Stimulated activated CD8-positive, alpha-beta memory T cell treated with anti-CD3 and anti-CD28 coated beads, Interleukin-7, amount 100 ng/mL, for 48 hours (primary cell): Measurements from ENCODE around the gene DSCAM.
"Not testable (repeated sequence)": the region's sequence is repeated elsewhere in the genome, so short reads cannot be mapped to it uniquely, and the experiment has no call there.

Source experiments
- DNase-seq, 2 donors: peaks; one replicate each; pipeline ENCODE4 v3.0.0-alpha.2; 2020; ENCODE audit warnings: low read depth in 1 of 2; ENCODE audit errors: extremely low read depth in 1 of 2

DSCAM gene

DNA sequence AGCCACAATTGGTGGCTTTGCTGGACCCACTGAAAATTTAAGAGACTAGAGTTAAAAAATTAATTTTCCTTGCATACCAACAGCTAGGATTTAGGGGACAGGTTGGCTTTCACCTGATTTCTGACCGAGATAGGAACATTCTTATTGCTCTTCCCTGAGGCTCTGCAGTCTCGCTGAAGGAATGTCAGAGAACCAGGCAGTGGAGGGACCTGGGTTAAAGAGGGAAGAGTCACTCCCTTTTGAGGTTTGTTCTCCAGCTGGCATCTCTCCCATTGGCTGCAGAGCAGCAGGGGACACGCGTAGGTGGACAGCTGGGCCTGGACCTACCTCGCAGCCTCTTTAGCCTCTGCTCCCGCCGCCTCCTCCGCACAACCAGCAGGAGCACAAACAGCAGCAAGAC, 772.2 kb downstream of the DSCAM start:
- no peak for DNase-seq

DNA sequence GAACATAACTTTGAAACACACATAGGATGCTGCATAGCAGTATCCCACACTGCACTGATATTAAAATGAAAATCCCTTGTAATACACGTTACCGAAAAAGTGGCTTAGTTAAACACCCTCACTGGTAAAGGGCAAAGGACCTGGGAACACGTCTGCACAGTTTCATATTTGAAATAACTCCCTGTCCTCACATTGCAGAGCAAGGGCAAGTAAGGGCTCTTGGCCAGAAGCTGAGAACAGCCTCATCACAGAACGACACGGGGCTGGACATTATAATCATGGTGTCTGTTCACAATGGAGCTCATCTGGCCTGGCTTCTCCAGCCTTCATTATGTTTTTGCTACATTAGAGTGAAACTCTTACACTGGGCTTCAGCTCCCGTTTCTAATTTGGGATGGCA, 772.8 kb downstream of the DSCAM start:
- DNase-seq = no peak

DNA sequence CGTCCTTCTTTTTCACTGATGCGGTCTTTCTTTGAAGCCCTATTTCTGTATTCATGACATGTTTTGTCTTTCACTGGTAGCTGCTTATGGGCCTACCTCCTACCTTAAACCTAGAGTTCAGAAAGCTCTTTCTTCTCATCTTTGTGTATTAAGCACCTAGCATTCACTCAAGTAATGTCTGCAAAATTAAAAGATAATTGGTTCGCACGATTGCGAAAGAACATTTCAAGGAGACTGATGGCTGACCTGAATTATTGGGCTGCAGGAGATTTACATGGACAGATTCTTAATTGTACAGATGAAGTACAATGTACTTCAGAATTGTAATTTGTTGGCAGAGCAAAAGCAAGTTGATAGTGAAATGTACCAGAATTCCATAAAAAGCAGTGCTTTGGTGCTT, 773.3 kb downstream of the DSCAM start:
- DNase-seq = no peak

DNA sequence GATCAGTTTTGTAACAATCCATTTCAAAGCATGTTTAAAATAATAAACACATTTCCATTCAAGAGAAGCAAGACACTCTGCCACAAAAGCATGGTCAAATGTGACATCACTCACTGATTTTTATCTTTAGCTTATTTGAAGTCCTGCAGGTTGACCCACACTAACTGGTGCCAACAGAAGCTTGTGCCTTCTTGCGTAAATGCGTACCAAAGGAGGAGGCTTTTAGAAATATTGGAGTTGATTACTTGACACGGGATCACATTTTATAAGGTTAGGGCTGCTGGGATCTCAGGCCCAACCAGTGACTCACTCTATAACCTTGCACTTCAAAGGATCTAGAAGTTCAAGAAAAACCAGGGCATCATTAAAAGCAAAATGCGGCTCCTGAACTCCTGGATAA, 776.1 kb downstream of the DSCAM start:
- no peak for DNase-seq

DNA sequence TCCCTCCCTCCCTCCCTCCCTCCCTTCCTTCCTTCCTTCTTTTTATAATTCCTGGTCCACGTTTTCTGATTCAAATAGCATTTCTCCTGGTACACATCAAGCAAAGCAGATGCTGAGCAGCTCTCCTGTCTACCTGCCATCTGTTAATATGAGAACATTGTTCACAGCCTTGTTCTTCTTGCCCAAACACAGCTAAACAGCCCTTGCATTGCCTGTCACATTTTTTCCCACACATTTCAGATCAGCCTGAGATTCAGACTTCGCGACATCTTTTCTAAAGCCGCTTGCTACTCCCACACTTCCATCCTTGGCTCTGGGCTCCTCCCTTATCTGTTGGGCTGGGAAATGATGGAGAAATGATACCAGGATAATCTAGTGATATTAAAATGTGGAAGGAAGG, 779.2 kb downstream of the DSCAM start:
- no peak for DNase-seq

DNA sequence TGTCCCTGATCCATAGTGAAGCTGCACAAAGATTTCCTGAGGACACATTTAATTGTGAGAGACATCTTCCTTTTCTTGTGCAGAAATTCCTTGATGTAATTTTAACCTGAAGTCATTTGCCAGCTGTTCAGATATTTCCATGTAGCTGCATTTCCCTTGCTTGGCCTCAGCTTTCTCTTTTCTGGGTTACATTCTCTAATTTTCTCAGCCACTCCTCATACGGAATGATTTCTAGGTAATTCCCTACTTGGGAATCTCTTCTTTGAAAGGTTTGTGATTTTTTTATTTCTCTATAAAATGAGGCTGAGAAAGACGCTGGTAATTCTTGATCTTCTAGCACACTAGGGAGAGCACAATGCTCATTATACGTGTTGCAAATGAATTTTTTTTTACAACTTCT, 780.7 kb downstream of the DSCAM start:
- DNase-seq = no peak

DNA sequence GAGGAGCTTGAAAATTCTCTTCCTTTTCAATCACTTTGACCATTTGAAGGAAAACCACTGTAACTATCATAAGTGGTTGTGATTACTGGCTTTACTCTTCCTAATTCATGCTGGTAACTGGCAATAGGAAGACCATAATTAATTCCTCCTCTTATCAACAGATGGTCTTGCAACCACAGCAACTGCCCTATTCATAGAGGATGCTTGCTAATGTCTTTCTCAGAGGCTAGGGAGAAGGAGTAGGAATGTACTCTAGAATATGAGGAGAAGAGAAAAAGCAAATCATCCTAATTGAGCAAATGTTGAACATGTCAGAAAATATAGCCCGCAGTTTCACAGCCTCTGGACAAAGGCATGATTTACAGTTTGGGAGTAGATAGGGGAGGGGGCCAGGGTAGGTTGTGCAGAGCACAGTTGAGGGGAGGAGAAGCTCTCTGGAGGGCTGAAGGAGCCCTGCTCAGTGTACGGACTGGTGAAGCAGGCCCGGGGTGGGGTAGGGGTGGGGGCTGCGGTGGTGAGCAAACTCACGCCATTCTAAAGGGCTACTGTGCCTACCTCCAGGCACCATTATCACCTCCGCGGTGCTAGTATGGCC, 786.8 kb downstream of the DSCAM start:
- DNase-seq = no peak

DNA sequence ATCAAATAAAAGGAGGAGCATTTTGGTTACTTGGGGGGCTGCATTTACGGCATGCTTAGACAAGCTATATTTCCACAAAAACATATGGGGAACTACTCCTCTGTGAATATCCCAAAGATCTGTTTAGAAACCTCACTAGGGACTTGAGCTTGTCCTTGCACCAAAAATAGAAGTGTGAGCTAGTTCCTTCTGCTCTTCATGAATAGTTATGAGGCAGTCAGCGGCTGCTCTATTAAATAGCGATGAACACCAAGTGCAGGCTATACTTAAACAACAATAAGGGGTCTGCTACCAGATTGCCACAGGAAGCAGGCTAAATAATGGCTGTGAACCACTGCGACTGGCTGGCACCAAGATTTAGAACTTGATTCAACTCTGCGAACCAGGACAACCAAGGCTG, 789.6 kb downstream of the DSCAM start:
- no peak for DNase-seq

DNA sequence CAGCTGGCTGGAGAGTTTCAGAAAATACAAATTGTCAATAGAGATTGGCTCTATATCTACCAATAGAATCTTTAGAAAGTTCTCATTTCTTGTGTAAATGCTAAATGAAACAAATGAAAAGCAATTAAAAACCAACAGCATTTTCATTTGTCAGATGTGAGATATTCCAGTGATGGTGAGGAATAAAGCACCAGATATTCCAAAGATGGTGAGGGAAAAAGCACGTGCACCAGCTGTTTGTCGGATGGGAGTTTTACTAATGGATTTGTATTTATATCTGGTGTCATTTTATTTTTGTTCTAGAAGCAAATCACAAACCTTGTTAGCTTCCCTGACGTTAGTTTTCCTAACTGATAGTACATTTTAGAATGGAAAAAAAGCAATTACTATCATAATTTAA, 790.9 kb downstream of the DSCAM start:
- DNase-seq = no peak

DNA sequence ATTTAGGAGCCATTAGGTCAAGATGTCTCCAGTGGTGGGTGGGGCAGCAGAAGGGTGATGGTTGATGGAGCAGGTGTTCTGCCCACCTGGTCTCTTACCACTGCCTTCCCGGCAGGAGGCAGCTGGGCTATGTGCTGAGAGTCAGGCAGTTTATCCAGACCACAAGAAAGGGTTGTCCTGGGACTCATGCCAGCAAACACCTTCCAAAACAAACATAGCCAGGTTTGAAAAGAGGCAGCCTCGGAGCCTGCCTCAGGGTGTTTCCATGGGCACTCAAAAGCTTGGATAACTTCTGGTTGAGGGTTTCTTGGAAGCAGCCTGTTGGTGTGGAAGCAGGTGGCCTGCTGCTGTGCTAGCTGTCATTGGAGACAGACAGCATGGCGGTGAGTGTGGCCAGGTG, 792.6 kb downstream of the DSCAM start:
- no peak for DNase-seq

DNA sequence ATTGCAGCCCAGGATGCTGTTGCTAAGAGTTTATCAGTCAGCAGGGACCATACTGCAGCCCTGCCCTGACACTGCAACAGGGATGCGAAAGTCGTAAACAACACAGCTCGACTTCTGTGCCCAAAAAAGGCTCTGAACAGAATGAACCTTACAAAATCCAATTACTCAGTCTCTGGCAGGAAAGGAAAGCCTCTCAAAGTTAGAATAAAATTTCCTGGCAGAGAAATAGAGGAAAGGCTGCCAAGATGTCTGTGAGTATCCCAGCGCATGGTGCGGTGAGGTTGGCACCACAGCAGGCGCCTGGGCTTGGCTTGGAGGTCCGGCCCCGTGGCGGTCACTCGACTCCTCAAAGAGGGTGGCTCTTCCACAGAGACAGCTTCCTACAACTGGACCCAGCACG, 794.0 kb downstream of the DSCAM start:
- no peak for DNase-seq

DNA sequence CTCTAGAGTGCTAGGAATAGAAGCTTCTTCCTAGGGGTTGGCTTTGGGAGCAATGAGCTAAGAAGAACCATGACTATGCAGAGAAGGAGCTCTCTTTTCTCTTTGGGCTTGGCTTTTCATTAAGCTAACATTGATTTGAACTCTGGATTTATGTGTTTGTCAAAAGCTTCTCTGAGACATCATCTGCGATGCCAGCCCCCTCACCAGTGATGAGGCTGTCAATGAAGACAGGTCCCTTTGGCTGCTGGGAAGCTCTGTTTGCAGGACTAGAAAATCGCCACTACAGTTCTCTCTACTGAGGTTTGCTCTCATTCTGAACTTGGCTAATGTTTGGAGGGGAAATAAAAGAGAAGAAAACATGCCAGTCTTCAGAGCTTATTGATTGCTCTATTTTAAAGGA, 794.7 kb downstream of the DSCAM start:
- no peak for DNase-seq

DNA sequence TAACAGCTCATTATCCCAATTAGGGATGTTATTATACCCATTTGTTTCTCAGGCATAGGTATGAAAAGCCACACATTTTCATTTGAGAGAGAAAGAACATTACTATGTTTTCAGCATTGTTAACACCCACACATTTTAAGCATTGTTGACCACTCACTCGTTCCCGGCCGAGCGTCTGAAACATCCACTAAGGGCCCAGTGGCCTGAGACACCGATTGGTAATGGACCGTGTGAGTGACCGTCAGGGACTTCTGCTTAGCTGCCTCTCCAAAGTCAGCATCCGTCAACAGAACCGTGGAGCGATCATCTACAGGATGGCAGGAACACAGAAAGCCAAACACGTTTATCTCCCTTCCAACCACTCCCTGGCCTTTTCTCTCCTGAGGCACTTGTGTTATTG, 795.2 kb downstream of the DSCAM start:
- DNase-seq = no peak

DNA sequence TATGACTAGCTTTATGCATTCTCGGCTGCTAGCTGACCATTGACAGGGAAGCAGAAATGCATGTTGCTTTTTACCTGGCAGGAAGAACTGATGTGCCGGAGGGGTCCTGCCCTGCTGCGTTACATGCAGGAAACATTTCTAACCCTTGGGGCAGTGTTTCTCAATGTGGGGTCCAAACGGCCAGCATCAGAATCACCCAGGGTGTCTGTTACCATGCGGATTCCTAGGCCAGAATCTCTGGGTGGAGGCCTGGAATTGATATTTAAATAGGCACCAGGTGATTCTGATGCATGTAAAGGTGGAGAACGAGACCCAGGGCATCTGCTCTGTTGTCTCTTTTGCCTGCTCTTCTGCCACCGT, 797.0 kb downstream of the DSCAM start:
- DNase-seq = no peak

DNA sequence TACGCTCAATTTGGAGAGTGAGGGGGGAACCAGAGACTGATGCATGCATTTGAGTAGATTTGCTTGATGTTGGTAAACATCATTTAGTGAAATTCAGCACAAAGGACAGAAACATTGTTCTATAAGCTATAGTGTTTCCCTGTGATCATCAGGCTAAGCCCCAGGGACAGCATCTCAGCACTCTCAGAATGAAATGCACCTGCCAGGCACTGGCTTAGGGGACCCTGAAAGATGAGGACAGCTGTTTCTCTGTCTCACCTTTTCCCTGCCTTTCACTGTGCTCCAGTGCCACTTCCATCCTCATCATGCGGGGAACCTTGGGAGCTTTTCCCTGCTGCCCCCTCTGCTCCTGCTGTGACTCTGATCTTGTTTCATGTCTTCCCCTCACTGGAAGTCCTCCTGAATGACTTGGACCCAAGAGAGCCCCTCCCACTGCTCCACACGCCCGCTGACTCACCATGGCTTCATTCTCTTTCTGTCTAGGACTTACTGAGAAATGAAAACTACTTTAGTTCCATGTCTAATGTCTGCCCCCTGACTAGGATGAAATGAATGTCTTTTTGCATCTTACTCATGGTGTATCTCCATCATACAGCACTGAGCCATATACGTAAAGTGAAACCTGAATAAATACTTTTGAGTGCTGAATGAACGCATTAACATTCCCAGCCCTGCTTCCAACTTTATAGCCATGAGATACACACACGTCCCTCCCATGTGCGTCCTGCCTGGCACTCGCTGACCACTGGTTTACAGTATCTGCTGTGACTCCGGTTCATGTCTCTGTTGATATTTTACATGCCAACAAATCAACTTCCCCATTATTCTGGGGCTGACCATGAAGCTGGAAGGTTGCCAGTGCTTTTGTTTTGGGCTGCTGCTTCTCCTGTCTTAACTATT, 797.7 kb downstream of the DSCAM start:
- DNase-seq = no peak

DNA sequence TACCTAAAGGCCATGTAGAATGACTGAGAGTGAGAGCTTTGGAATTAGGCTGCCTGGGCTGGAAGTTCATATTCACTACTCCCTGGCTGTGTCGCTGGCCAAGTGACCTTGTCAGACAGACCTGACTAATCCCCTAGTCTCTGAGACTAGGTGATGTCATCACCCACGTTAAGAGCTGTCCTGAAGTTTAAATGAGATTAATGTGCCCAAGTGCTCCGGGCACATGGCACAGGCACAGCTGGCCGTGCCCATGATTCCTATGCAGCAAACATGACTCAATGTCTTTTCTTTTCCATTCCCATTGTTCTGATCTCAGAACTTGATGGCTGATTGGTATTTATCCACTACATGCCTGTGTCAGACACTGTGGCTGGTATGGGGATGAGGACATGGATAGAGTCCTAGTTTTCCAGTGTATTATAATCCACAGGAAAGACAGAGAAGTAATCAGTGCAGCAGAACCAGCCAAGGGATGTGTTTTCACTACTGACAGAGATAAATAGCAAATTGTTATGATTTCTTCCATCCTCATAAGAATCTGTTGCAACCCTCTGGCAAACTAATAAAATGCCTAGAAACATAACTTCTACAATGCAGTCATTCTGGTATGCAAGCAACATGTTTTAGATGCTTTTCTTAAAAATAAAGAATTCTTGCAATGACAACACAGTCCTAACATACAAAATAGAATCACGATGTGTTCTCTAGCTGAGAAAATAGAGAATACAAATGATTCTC, 798.8 kb downstream of the DSCAM start:
- DNase-seq = no peak

DNA sequence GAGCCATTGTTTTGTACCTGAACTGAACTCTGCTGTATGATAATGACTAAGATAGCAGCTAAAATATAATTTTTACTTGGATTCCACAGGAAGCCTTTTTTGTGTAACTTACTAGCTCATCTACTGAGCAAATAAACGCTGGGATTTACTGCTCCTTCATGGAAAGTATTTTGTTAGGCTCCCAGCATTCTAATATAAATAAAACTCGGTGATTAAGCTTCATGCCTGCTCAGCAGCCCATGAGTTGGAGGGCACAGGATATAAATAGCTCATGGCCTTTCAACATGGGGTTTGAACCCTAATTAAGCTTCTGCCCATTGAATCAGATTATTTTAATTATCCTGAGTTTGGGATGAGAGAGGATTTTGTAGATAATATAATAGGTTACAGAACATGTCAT, 799.7 kb downstream of the DSCAM start:
- no peak for DNase-seq

DNA sequence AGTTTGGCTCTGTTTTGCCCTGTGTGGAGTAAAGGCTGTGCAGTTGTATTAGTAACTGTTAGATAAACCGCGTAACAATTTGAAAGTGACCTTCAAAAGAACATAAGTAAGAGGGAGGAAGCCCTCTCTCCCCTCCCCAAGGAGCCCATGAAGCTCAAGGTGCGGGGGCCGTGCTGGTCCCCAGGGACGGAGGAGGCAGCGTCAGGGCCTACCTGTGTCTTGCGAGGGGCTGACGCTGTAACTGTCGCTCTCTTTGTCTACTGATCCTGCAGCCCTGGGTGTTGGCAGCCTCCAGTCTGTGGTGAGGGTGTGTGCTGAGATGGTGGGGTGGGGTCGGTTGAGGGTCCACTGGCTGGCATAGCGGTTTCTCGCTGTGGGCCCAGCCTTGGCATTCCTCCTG, 803.1 kb downstream of the DSCAM start:
- DNase-seq = no peak

DNA sequence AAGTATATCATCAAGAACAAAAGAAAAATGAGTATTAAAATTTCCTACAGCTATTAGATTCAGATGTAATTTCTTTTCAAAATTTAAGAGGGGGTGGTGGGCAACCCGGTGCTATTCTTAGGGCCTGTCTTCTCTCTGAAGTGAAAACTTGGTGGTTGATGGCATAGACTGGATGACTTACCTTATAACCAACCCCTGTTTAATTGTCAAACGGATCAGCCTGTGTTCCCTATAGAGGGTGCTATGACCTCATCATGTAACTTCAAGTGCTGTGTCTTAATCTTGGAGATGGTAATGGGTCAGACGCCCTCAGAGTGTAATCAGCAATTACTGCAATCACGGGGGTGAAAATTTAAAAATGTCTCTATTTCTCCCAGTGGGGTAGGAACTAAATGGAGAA, 803.5 kb downstream of the DSCAM start:
- no peak for DNase-seq

DNA sequence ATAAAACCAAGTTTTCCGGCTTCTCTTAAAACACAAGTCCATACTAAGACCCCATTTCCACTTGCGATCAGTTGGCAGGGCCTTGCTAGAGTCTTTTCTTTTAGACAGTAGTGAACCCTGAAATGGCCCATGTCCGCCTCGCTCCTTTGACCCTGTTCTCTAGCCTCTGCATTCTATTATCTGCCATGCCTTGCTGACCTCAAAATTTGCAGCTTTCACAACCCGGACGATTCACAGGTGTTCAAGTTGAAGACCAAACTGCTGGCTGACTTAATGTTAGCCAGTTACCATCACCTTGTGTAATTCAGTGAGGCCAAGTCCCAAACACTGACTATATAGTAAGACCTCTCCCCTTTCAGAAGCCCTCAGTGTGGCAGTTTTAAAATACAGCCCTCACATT, 805.5 kb downstream of the DSCAM start:
- DNase-seq = no peak

DNA sequence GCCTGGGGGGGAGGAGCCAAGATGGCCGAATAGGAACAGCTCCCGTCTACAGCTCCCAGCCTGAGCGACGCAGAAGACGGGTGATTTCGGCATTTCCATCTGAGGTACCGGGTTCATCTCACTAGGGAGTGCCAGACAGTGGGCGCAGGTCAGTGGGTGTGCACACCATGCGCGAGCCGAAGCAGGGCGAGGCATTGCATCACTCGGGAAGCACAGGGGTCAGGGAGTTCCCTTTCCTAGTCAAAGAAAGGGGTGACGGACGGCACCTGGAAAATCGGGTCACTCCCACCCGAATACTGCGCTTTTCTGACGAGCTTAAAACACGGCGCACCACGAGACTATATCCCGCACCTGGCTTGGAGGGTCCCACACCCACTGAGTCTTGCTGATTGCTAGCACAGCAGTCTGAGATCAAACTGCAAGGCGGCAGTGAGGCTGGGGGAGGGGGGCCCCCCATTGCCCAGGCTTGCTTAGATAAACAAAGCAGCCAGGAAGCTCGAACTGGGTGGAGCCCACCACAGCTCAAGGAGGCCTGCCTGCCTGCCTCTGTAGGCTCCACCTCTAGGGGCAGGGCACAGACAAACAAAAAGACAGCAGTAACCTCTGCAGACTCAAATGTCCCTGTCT, 813.7 kb downstream of the DSCAM start:
- not testable (repeated sequence) for DNase-seq

DNA sequence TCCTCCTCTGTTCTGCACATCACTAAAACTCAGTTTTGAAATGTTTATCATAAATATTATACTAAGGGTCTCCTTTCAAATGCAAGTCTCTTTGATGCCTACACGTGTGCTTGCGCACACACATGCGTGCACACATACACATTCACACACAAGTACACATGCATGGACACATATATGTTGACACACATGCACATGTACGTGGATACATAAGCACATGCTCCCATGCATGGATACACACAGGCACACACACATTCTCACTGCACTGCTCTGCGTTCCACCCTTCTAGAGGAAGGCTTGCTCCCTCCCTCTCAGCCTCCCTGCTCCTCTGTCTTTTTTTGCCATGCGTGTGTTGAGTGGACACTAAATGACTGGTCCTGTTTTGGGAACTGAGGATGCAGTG, 817.1 kb downstream of the DSCAM start:
- DNase-seq = no peak
